GM23338 (cell line): Measurements from ENCODE around the gene CATSPERD.

Experiments used
- EZH2 ChIP-seq: fragments of 200-600 bp; sonication (generic); IDR thresholded peaks from one replicate; pipeline ENCODE4 v1.8.0; 2017; ENCODE audit warnings: antibody characterized with exemption, mild to moderate bottlenecking, low read depth; ENCODE audit not compliant: unreplicated experiment
- JUNB ChIP-seq: IDR thresholded peaks from one replicate; pipeline ENCODE4 v1.6.1; 2016; ENCODE audit warnings: antibody characterized with exemption; ENCODE audit not compliant: unreplicated experiment
- NANOG ChIP-seq: IDR thresholded peaks from 2 replicates; pipeline ENCODE4 v1.6.1; 2016; ENCODE audit warnings: antibody characterized with exemption, borderline replicate concordance
- POLR2AphosphoS5 ChIP-seq: IDR thresholded peaks from 2 replicates; pipeline ENCODE4 v1.6.1; 2016; ENCODE audit warnings: antibody characterized with exemption, low read depth
- TF ChIP-seq, protein P1 (sequence below), 2 experiments: fragments of 200-600 bp in 1 of 2; sonication (generic) in 1 of 2; conservative IDR thresholded peaks; 2 replicates each; pipeline versions ENCODE4 v1.5.1 to v1.6.1; 2016 to 2017; ENCODE audit warnings: antibody characterized with exemption in 2 of 2, low read depth in 2 of 2, mild to moderate bottlenecking in 2 of 2, moderate library complexity in 1 of 2

DNA sequence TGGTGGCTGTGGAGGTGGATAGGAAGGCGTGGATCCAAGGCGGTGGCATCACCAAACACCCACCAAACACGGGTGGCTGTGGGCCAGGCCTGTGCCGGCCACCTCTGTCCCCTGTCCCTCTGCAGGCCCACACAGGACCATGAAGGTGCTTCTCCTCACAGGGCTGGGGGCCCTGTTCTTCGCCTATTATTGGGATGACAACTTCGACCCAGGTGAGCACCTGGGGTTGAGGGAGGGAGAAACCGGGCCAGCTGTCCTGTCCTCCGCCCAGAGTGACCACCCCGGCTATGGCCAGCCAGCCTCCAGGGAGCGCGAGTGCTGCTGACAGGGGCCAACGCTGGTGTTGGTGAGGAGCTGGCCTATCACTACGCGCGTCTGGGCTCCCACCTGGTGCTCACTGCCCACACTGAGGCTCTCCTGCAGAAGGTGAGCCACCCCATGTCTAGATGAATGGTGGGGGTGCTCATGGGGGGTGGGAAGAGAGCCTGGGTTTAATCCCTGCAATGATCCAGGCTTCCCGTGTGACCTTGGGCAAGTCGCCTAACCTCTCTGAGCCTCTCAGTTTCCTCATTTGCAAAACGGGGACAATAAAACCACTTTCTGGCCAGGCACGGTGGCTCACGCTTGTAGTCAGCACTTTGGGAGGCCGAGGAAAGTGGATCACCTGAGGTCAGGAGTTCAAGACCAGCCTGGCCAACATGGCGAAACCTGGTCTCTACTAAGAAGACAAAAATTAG is 35.6 kb upstream of the CATSPERD start:
- TF ChIP-seq, protein P1, sequence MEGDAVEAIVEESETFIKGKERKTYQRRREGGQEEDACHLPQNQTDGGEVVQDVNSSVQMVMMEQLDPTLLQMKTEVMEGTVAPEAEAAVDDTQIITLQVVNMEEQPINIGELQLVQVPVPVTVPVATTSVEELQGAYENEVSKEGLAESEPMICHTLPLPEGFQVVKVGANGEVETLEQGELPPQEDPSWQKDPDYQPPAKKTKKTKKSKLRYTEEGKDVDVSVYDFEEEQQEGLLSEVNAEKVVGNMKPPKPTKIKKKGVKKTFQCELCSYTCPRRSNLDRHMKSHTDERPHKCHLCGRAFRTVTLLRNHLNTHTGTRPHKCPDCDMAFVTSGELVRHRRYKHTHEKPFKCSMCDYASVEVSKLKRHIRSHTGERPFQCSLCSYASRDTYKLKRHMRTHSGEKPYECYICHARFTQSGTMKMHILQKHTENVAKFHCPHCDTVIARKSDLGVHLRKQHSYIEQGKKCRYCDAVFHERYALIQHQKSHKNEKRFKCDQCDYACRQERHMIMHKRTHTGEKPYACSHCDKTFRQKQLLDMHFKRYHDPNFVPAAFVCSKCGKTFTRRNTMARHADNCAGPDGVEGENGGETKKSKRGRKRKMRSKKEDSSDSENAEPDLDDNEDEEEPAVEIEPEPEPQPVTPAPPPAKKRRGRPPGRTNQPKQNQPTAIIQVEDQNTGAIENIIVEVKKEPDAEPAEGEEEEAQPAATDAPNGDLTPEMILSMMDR (conservative IDR thresholded peaks at IDR 0.05; ENCODE audit: low read depth in 2 of 2): no peak
- TF ChIP-seq POLR2AphosphoS5: no peak
- no peak for TF ChIP-seq EZH2
- TF ChIP-seq JUNB: no peak
- no peak for TF ChIP-seq NANOG
